Ramos (cell line): ENCODE data around the gene AGAP3.

Experiments used
- in situ Hi-C: fragments of 300-500 bp; cut with MboI; formaldehyde crosslinking; loops from one replicate; pipeline ENCODE4 v1.14.3; 2022; ENCODE audit warnings: low sequenced_read_pairs; ENCODE audit not compliant: unreplicated experiment

AGAP3 gene

GRCh38 chr7:151121380-151122170 is 35.3 kb downstream of the AGAP3 start:
- in situ Hi-C loops, result loop anchor here (10.0 kb wide), 1 partner anchor 183 kb away; no protein-coding TSS in a partner anchor

DNA sequence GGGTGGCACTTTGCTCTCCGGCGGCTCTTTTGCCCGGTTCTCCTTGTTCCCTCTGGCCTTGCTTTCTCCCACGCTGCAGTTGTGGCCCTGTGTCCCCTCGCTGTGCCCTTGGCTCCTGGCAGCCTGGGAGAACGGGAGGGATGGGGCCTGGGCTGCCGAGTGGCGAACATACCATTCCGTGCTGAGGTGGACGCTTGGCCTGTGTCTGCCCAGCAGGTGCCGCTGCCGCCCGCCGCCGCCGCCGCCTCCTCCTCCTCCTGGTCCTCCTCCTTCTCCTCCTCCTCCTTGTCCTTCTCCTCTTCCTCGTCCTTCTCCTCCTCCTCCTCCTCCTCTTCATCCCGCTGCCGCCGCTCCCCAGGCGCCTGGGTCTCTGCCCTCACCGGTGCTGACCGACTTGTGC is 36.0 kb downstream of the AGAP3 start:
- in situ Hi-C loops, result loop anchor here (10.0 kb wide), 1 partner anchor 183 kb away; no protein-coding TSS in a partner anchor

GRCh38 chr7:151122796-151123157 is 36.5 kb downstream of the AGAP3 start:
- in situ Hi-C loops, result loop anchor here (10.0 kb wide), 1 partner anchor 182 kb away; no protein-coding TSS in a partner anchor

GRCh38 chr7:151123158-151123821 is 37.0 kb downstream of the AGAP3 start:
- in situ Hi-C loops, result loop anchor here (10.0 kb wide), 1 partner anchor 182 kb away; no protein-coding TSS in a partner anchor

DNA sequence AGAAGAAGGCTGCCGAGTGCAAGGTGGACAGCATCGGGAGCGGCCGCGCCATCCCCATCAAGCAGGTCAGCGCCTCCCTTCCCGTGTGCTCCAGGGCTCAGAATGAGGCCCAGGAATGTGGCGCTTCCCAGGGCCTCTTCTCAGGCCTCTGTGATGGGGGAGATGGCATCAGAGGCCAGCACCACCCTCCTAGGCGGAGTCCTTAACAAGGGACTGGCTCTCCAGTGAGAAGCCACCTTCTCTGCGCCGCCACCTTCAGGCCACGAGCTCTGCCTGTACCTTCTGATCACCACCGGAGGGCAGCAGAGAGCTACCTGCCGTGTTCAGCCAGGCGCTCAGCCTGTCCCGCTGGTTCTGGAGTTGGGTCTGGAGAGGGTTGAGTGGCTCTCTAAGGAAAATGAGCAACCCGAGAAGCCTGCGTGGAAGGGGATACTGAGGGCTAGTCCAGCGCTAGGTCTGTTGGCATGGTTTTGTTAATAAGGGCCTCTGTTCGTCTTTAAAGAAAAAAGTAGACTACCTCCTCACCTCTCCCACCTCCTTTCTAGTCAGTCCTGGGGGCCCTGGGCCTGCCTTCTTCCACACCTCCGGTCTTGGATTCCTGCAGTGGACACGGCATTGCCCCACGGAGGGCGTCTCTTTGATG is 37.7 kb downstream of the AGAP3 start:
- in situ Hi-C loops, result loop anchor here (10.0 kb wide), 1 partner anchor 181 kb away; no protein-coding TSS in a partner anchor

DNA sequence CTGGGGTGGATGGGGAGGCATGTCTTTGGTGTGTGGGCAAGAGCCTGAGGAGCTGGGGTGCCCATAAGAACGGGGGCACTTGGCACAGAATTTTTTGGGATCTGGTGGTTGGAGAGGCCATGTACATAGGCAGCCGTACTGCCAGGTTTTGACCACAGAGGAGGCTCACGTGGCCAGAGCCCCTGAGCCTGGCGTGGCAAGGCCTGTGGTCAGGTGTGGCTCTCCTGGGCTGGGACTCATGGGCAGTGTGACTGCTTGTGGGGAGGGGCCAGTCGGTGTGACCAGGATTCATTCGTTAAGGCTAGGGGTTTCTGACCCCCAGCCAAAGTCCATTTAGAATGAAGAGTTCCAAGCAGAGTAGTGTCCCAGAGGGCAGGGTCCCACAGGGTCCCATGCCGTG is 38.2 kb downstream of the AGAP3 start:
- in situ Hi-C loops, result loop anchor here (10.0 kb wide), 1 partner anchor 180 kb away; no protein-coding TSS in a partner anchor

GRCh38 chr7:151124899-151125399 is 38.7 kb downstream of the AGAP3 start:
- in situ Hi-C loops, result loop anchor here (10.0 kb wide), 1 partner anchor 180 kb away; no protein-coding TSS in a partner anchor

DNA sequence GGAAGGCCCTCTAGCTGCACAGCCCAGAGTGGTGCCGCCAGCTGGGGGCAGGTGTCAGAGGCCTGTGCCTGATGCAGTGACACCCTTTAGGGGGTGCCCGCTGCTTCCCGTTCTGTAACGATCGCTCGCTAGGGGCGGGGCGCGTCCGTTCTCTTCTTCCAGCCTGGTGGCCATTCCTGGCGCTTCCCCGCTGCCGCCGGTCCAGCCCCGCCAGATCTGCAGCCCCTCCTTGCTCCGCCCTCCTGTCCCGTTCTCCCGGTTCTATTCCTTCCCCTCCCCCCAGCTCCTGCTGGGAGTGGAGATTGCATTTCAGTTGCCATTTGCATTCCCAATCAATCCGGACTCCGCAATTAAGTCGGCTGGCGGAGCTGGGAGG is 39.2 kb downstream of the AGAP3 start:
- in situ Hi-C loops, result loop anchor here (10.0 kb wide), 1 partner anchor 179 kb away; no protein-coding TSS in a partner anchor

DNA sequence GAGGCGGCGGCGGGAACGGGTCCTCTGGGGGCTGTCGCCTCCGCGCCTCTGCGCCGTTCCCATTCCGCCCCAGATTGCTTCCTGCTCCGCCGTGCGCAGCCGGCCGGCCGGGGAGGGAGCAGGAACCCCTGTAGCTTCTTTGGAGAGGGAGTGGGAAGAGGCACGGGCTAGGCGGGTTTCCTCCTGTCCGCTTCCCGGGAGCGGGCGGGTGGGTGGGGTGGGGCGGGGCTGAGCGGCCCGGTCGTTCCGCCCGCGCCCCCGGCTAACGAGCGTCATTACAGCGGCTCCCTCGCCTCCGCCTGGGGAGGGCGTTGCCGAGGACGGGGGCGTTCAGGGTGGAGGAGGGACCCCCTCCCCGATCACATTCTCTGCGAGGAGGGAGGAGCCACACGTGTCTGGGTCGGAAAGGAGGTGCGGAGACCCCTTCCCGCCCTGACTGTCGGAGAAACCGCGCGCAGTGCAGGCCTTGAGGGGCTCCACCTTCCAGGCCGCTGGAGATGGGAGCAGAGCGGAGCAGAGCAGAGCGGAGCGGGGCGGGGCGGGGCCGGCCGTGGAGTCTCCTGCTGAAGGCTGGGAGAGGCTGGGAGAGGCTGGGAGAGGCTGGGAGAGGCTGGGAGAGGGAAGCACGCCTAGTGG is 39.7 kb downstream of the AGAP3 start:
- in situ Hi-C loops, result loop anchor here (10.0 kb wide), 1 partner anchor 179 kb away; no protein-coding TSS in a partner anchor

GRCh38 chr7:151126491-151127137 is 40.3 kb downstream of the AGAP3 start:
- in situ Hi-C loops, result loop anchor here (10.0 kb wide), 1 partner anchor 178 kb away; no protein-coding TSS in a partner anchor

DNA sequence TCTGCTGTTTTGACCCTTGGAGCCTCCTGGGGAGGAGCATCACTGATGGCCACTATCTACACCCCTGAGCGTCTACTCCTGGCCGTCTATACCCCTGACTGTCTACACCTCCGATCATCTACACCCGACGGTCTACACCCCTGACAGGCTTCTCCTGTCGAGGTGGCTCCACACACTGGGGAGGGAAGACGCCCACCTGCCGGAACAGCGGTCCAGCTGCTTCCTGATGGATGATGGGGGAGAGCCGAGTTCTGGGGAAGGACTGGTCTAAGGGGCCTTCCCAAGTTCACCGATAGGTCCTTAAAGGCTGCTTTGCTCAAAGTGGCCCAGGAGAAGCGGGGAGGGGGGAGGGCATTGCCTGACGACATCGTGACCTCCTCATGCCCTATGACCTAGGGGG is 41.9 kb downstream of the AGAP3 start:
- in situ Hi-C loops, result loop anchor here (10.0 kb wide), 1 partner anchor 177 kb away; no protein-coding TSS in a partner anchor

DNA sequence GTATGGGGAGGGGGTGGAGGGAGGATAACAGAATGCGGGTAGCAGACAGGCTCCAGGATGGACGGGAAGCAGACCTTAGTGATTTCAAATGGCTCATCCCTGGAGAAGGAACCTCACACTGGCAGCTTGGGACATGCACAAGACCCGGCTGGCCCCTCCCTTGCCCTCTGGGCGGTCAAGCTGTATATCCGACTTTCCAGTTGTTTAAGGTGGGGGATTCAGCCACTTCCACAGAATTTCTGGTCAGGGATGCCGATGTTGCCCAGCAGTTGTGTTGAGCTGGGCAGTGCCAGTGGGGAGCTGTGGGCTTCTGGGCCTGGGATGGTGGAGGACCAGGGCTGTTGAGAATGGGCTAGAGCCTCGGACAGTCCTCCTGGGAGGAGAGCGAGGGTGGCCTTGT is 42.4 kb downstream of the AGAP3 start:
- in situ Hi-C loops, result loop anchor here (10.0 kb wide), 1 partner anchor 176 kb away; no protein-coding TSS in a partner anchor

DNA sequence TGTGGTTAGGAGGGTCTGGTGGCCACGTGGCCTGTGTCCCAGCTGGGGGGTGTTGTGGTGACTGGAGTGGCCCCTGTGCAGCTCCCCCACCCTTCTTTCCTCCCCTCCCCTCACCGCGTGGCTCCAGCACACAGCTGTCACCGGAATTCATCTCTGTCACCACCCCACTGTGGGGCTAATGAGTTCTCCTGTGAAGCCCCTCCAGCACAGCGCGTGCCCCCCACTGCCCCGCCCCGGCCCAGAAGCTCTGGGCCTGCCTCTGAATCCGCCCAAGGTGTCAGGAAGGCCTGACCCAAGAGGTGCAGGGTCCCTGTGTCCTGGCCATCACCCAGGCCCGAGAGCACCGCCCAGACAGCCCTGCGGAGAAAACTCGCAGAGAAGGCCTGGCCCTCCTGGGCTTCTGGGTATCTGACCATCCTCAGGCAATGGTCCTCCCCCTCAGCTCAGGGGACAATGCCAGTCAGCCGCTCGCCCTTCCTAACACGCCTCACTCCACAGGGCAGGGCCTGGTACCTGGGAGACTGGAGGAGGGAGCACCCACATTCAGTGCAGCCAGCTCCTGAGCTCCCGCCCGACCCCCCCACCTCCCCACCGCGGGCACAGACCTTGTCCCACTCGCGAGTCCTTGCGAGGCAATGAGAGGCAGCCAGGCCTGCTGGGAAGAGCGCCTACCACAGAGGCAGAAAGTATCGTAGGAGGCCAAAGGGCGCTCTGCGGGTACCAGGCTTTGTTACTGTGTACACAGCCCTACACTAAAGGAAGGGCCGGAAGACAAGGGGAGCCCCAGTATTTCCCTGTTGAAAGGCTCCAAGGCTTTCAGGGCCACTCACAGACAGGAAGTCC is 43.1 kb downstream of the AGAP3 start:
- in situ Hi-C loops, result loop anchor here (10.0 kb wide), 1 partner anchor 175 kb away; no protein-coding TSS in a partner anchor

DNA sequence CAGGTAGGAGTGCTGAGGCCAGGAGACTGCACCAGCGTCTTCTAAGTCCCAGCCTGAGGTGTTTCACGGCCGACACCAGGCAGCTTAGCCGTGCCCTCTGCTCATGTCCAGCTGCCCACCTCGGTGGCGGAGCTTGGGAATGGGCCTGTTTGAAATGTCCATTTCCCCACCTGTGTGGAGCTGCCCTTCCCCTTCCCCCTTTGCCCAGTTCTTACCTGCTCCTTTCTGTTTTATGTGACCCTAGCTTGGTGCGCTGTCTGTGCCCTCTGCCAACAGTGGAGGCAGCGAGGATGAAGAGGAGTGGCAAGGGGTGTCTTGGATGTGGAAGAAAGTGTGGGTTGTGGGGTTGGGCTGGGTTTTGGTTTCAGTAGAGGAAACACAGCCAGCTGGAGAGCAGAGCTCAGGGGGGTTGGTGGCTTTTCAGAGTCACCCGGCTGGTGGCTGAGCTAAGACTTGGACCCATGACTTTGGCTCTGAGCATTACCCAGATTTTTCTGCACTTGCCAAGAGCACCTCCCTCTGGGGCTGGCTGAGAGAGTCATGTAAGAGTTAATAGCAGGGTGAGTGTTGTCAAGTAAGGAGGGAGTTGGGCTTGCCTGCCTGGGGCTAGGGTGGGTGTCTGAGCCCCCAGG is 43.8 kb downstream of the AGAP3 start:
- in situ Hi-C loops, result loop anchor here (10.0 kb wide), 1 partner anchor 175 kb away; no protein-coding TSS in a partner anchor

- in situ Hi-C loops, result no loop called here
Measured at GRCh38 chr7:151130741-151131157, 44.5 kb downstream of the AGAP3 start.

DNA sequence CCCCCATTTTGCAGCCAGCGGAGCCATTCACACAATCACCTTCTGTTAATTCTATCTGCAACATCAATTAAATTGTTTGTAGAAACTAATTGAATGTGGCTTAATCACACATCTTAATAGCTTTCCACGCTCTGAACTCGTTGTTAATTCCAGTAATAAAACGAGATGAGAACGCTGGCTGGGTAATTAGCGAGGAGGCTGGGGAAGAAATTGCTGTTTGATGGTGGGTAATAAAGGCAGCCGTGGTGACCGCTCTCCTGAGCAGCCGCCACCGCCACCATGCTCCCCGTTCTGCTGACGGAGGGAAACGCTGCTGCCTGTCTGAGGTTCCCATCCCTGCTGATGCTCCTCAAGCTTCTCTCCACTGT is 44.9 kb downstream of the AGAP3 start:
- in situ Hi-C loops, result no loop called here

- in situ Hi-C loops, result no loop called here
Measured at GRCh38 chr7:151131592-151132293, 45.5 kb downstream of the AGAP3 start.
